ENCODE measurements around the gene FBP2.

DNA sequence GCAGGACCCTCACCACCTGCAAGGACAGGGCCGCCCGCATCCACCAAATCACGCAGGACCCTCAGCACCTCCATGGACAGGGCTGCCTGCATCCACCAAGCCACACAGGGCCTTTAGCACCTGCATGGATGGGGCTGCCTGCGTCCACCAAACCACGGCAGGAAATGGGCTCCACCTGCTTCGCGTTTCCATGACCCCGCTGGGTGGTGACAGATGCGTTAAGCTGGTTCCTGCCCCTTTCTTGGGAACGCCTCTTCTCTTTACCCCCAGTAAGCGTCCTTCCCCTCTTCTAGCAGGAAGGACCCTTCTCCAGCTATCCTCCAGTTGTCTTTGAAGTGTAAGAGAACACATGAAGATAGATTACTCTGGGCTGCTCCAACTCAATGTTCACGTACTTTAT lies 32.2 kb upstream of the FBP2 start:
- TF ChIP-seq ZNF175 (tag by site-specific recombination; IDR thresholded peaks at IDR 0.05) (no peak), CTCF (tag by site-specific recombination; IDR thresholded peaks at IDR 0.05) (no peak), FEZF1 (tag by site-specific recombination; IDR thresholded peaks at IDR 0.05) (no peak), ZNF274 (IDR thresholded peaks at IDR 0.05; ENCODE audit: low read length) (no peak), ZNF274 (tag by site-specific recombination; IDR thresholded peaks at IDR 0.05; ENCODE audit: borderline replicate concordance) (no peak), ZNF843 (tag by site-specific recombination; IDR thresholded peaks at IDR 0.05) (no peak), ZNF157 (tag by site-specific recombination; IDR thresholded peaks at IDR 0.05) (no peak), WT1 (tag by site-specific recombination; IDR thresholded peaks at IDR 0.05) (no peak), ZNF23 (tag by site-specific recombination; IDR thresholded peaks at IDR 0.05; ENCODE audit: borderline replicate concordance) (no peak)
- TF ChIP-seq, protein P1, sequence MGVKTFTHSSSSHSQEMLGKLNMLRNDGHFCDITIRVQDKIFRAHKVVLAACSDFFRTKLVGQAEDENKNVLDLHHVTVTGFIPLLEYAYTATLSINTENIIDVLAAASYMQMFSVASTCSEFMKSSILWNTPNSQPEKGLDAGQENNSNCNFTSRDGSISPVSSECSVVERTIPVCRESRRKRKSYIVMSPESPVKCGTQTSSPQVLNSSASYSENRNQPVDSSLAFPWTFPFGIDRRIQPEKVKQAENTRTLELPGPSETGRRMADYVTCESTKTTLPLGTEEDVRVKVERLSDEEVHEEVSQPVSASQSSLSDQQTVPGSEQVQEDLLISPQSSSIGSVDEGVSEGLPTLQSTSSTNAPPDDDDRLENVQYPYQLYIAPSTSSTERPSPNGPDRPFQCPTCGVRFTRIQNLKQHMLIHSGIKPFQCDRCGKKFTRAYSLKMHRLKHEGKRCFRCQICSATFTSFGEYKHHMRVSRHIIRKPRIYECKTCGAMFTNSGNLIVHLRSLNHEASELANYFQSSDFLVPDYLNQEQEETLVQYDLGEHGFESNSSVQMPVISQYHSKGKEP (tag by site-specific recombination; IDR thresholded peaks at IDR 0.05) = no peak
